ENCODE results near the gene CFB.

- TF ChIP-seq POLR2AphosphoS5 (IDR thresholded peaks at IDR 0.05; ENCODE audit: low read depth, low read length) (no peak), TAF1 (IDR thresholded peaks at IDR 0.05; ENCODE audit: borderline replicate concordance, insufficient read depth, low read length) (no peak), SIN3A (IDR thresholded peaks at IDR 0.05; ENCODE audit: borderline replicate concordance, insufficient read depth, low read length) (peak; percentile 44; the same call in 1 of the 2 replicates)
These were observed 44.4 kb upstream of the CFB start for GRCh38 chr6:31901415-31901952.
